SK-N-SH (cell line): ENCODE data around the gene TPRX1. TPM values are rescaled to one million over a fixed set of nuclear protein-coding genes. Genes with fewer than 3 reads are reported as not detected.

Experiments
- CTCF ChIA-PET: fragments of 300-600, 350-600 bp; formaldehyde crosslinking; extraction: SDS; loops from one replicate; lab custom pipeline; 2021; lab: Yijun Ruan, JAX
- POLR2A ChIA-PET: fragments of 350-600 bp; sonication (Branson Sonifier 250); formaldehyde crosslinking; extraction: SDS; loops from one replicate; lab custom pipeline; 2020; ENCODE audit warnings: antibody characterized with exemption, inconsistent platforms; lab: Yijun Ruan, JAX
- DNase-seq: peaks from one replicate; pipeline ENCODE4 v3.0.0; 2012
- H2AFZ ChIP-seq: fragments of 200-600 bp; sonication (generic); 2 replicates; pipeline ENCODE4 v1.8.1; 2016; ENCODE audit warnings: antibody characterized with exemption, mild to moderate bottlenecking, low read depth
- H3F3A ChIP-seq: fragments of 200-600 bp; sonication (generic); replicated peaks from 2 replicates; pipeline ENCODE3; 2016; ENCODE audit warnings: antibody characterized with exemption, mild to moderate bottlenecking; ENCODE audit not compliant: insufficient read depth
- H3K27ac ChIP-seq, 2 experiments: fragments of 200-500 bp in 1 of 2; fragments of 200-600 bp in 1 of 2; sonication (Bioruptor generic) in 1 of 2; sonication (generic), shearing (Covaris generic) in 1 of 2; 2 replicates each; pipeline versions ENCODE4 v1.5.1 to v1.6.1; 2014 to 2016; ENCODE audit warnings: low read depth in 2 of 2, inconsistent platforms in 1 of 2, low read length in 1 of 2, mild to moderate bottlenecking in 1 of 2, mixed read lengths in 1 of 2
- H3K27me3 ChIP-seq: fragments of 200-600 bp; sonication (generic), shearing (Covaris generic); 2 replicates; pipeline ENCODE4 v1.6.1; 2016; ENCODE audit warnings: mixed run types; ENCODE audit not compliant: insufficient read depth
- H3K36me3 ChIP-seq, 2 experiments: fragments of 200-500 bp in 1 of 2; fragments of 200-600 bp in 1 of 2; sonication (Bioruptor generic) in 1 of 2; sonication (generic) in 1 of 2; replicated peaks in 1 of 2; 2 replicates each; pipeline versions ENCODE3 to v1.5.1; 2014 to 2016; ENCODE audit warnings: low read length in 1 of 2, mild to moderate bottlenecking in 1 of 2; ENCODE audit not compliant: insufficient read depth in 2 of 2, control insufficient read depth in 1 of 2
- H3K4me1 ChIP-seq, 2 experiments: fragments of 200-500 bp in 1 of 2; fragments of 200-600 bp in 1 of 2; sonication (Bioruptor generic) in 1 of 2; sonication (generic), shearing (Covaris generic) in 1 of 2; 2 replicates each; pipeline versions ENCODE4 v1.5.1 to v1.6.1; 2014 to 2016; ENCODE audit warnings: low read depth in 1 of 2, low read length in 1 of 2, mixed run types in 1 of 2; ENCODE audit not compliant: insufficient read depth in 2 of 2, control insufficient read depth in 1 of 2
- H3K4me2 ChIP-seq: fragments of 200-600 bp; sonication (generic), shearing (Covaris generic); 2 replicates; pipeline ENCODE4 v1.6.1; 2017; ENCODE audit warnings: mixed run types
- H3K4me3 ChIP-seq, 2 experiments: fragments of 200-500 bp in 1 of 2; fragments of 200-600 bp in 1 of 2; sonication (Bioruptor generic) in 1 of 2; sonication (generic), shearing (Covaris generic) in 1 of 2; 2 replicates each; pipeline versions ENCODE4 v1.5.1 to v1.8.1; 2014 to 2016; ENCODE audit warnings: low read depth in 2 of 2, inconsistent platforms in 1 of 2, low read length in 1 of 2, mild to moderate bottlenecking in 1 of 2, mixed read lengths in 1 of 2, moderate library complexity in 1 of 2
- H3K79me2 ChIP-seq: fragments of 200-600 bp; sonication (generic); 2 replicates; pipeline ENCODE4 v1.8.1; 2017; ENCODE audit warnings: mild to moderate bottlenecking; ENCODE audit not compliant: insufficient read depth
- H3K9ac ChIP-seq: fragments of 200-600 bp; sonication (generic); 2 replicates; pipeline ENCODE4 v1.6.1; 2017; ENCODE audit warnings: mixed run types
- H3K9me2 ChIP-seq: fragments of 200-600 bp; sonication (generic); 2 replicates; pipeline ENCODE4 v1.6.1; 2017; ENCODE audit warnings: mixed run types
- H3K9me3 ChIP-seq: fragments of 200-600 bp; sonication (generic); 2 replicates; pipeline ENCODE4 v1.6.1; 2017; ENCODE audit warnings: mixed run types, mild to moderate bottlenecking, moderate library complexity
- H4K20me1 ChIP-seq: fragments of 200-600 bp; sonication (generic); 2 replicates; pipeline ENCODE4 v1.6.1; 2017; ENCODE audit warnings: mild to moderate bottlenecking, mixed run types; ENCODE audit not compliant: insufficient read depth
- CHD2 ChIP-seq: fragments of 150-350 bp; IDR thresholded peaks from 2 replicates; pipeline ENCODE4 v1.6.1; 2018; ENCODE audit warnings: low read length; ENCODE audit not compliant: partially characterized antibody
- EP300 ChIP-seq, 2 experiments: IDR thresholded peaks; 2 replicates each; pipeline versions ENCODE4 v1.4.0 to v1.6.1; 2012; ENCODE audit warnings: borderline replicate concordance in 1 of 2, low read depth in 1 of 2, low read length in 1 of 2
- EZH2phosphoT487 ChIP-seq: fragments of 200-600 bp; sonication (generic); IDR thresholded peaks from 2 replicates; pipeline ENCODE4 v1.6.1; 2017; ENCODE audit warnings: low read depth, mixed run types, mild to moderate bottlenecking, antibody characterized with exemption, moderate library complexity, borderline replicate concordance
- FOXJ3 ChIP-seq: sonication (generic); formaldehyde crosslinking; IDR thresholded peaks from 2 replicates; pipeline ENCODE4 v1.5.1; 2020; ENCODE audit warnings: mild to moderate bottlenecking, missing genetic modification reagents
- FOXM1 ChIP-seq: IDR thresholded peaks from 2 replicates; pipeline ENCODE4 v1.4.0; 2012; ENCODE audit warnings: low read depth, mild to moderate bottlenecking
- GABPA ChIP-seq: IDR thresholded peaks from 2 replicates; pipeline ENCODE4 v1.4.0; 2012; ENCODE audit warnings: low read depth, mild to moderate bottlenecking
- GATA2 ChIP-seq: sonication (generic); formaldehyde crosslinking; IDR thresholded peaks from 2 replicates; pipeline ENCODE4 v1.5.0; 2020; ENCODE audit warnings: mild to moderate bottlenecking, missing genetic modification reagents
- JUND ChIP-seq: IDR thresholded peaks from 2 replicates; pipeline ENCODE4 v1.4.0; 2012
- MXI1 ChIP-seq: IDR thresholded peaks from 2 replicates; pipeline ENCODE4 v1.6.1; 2012; ENCODE audit warnings: mild to moderate bottlenecking, low read depth, low read length, improper control_type of control experiment
- NRF1 ChIP-seq: IDR thresholded peaks from 2 replicates; pipeline ENCODE4 v1.6.1; 2012; ENCODE audit warnings: low read depth, mild to moderate bottlenecking, low read length
- RAD21 ChIP-seq: IDR thresholded peaks from 2 replicates; pipeline ENCODE4 v1.6.1; 2012; ENCODE audit warnings: mild to moderate bottlenecking, low read length
- RCOR1 ChIP-seq: fragments of 150-350 bp; IDR thresholded peaks from 2 replicates; pipeline ENCODE4 v1.6.1; 2017; ENCODE audit warnings: antibody characterized with exemption, low read length
- SIN3A ChIP-seq: IDR thresholded peaks from 2 replicates; pipeline ENCODE4 v1.6.1; 2012; ENCODE audit warnings: low read depth, mild to moderate bottlenecking, low read length, moderate library complexity, borderline replicate concordance
- TAF1 ChIP-seq: IDR thresholded peaks from 2 replicates; pipeline ENCODE4 v1.6.1; 2012; ENCODE audit warnings: low read depth, mild to moderate bottlenecking, low read length, moderate library complexity, borderline replicate concordance
- USF1 ChIP-seq: IDR thresholded peaks from 2 replicates; pipeline ENCODE4 v1.4.0; 2012; ENCODE audit warnings: low read depth, borderline replicate concordance
- USF2 ChIP-seq: fragments of 150-350 bp; IDR thresholded peaks from 2 replicates; pipeline ENCODE4 v1.6.1; 2017; ENCODE audit warnings: antibody characterized with exemption, low read length, low read depth, borderline replicate concordance
- ZBTB33 ChIP-seq: IDR thresholded peaks from 2 replicates; pipeline ENCODE4 v1.4.0; 2012; ENCODE audit warnings: low read depth, borderline replicate concordance
- WGBS: methylation state at CpG from one replicate; pipeline ENCODE4 v1.1.6; 2017; ENCODE audit warnings: low lambda C conversion rate; 5-methylcytosine and 5-hydroxymethylcytosine counted together
- polyA plus RNA-seq, 3 experiments: library from polyadenylated mRNA; depleted of rRNA; stranded (reverse); fragments of >200 nt; gene quantifications; 2 replicates each; pipeline ENCODE4 v1.2.3, GENCODE V29; 2012

TPRX1 gene
- polyA plus RNA-seq, 1 of the 3 experiments (the other 2 are of a cell fraction), result not detected

GRCh38 chr19:47778954-47779351 lies 25.4 kb downstream of the TPRX1 start:
- Histone ChIP-seq H3K4me3 (peak overlapping the region; percentile 68 to 87), H3F3A (no peaks in the 10 kb centered on the region), H2AFZ (peak overlapping the region; percentile 97), H3K9ac (peak overlapping the region; percentile 91), H3K9me2 (no peaks in the 10 kb centered on the region), H3K4me1 (peaks cover 8 to 13% of the 10 kb centered on the region in 2 experiments; a peak in 2 of 4 replicates), H4K20me1 (peaks cover 4% of the 10 kb centered on the region; the same call in 1 of the 2 replicates), H3K27me3 (no peaks in the 10 kb centered on the region), H3K36me3 (peaks cover 9 to 12% of the 10 kb centered on the region in 2 experiments), H3K27ac (peak overlapping the region in 1 of 2 experiments; percentile 90; a peak in 1 of 4 replicates), H3K4me2 (peak overlapping the region; percentile 88), H3K79me2 (peaks cover 30% of the 10 kb centered on the region), H3K9me3 (no peaks in the 10 kb centered on the region)
- ChIA-PET POLR2A (no interaction called here), CTCF (interaction anchor here (1.1 kb wide), 1 partner anchor 12 kb away, joined by 3 read pairs; no protein-coding TSS in a partner anchor)
- DNase-seq, result peak; percentile 48
- WGBS, result 2% methylated on average over 10 of the region's 20 CpGs
- TF ChIP-seq GATA2 (no peak), CHD2 (peak; percentile 46), FOXM1 (no peak), MXI1 (no peak; the same call in 1 of the 2 replicates), EP300 (IDR thresholded peaks at IDR 0.05; ENCODE audit: borderline replicate concordance in 1 of 2, low read depth in 1 of 2, low read length in 1 of 2) (peak in 1 of 2 experiments; percentile 39; a peak in 1 of 4 replicates), GABPA (no peak)

- no peaks in the 10 kb centered on the region for H3K9me3 ChIP-seq
- peak within 1 kb of the TSS; percentile 97 for H2AFZ ChIP-seq
- CTCF ChIA-PET, result interaction anchor here (1.9 kb wide), 1 partner anchor 11 kb away, joined by 4 read pairs; no protein-coding TSS in a partner anchor
- H3K9me2 ChIP-seq, result no peaks in the 10 kb centered on the region
- H3K79me2 ChIP-seq, result peaks cover 30% of the 10 kb centered on the region
- H3K4me1 ChIP-seq, result peaks cover 8 to 13% of the 10 kb centered on the region in 2 experiments; a peak in 2 of 4 replicates
- peaks cover 9 to 12% of the 10 kb centered on the region in 2 experiments for H3K36me3 ChIP-seq
- DNase-seq, result peak; percentile 96
- H3K27ac ChIP-seq, result peak within 1 kb of the TSS; percentile 76 to 90
- POLR2A ChIA-PET, result no interaction called here
- peak within 1 kb of the TSS; percentile 68 to 87 for H3K4me3 ChIP-seq
- peak within 1 kb of the TSS; percentile 91 for H3K9ac ChIP-seq
- H3F3A ChIP-seq, result no peaks in the 10 kb centered on the region
- H4K20me1 ChIP-seq, result peaks cover 4% of the 10 kb centered on the region; the same call in 1 of the 2 replicates
- WGBS, result 1% methylated on average over 31 of the region's 65 CpGs
- peak within 1 kb of the TSS; percentile 88 for H3K4me2 ChIP-seq
- no peaks in the 10 kb centered on the region for H3K27me3 ChIP-seq
- no peak for TF ChIP-seq USF2
- TF ChIP-seq RAD21, result no peak
- peak; percentile 32; the same call in 1 of the 2 replicates for TF ChIP-seq FOXM1
- no peak for TF ChIP-seq FOXJ3 (CRISPR knock-in tag)
- TF ChIP-seq USF1, result no peak
- TF ChIP-seq EP300 (IDR thresholded peaks at IDR 0.05; ENCODE audit: borderline replicate concordance in 1 of 2, low read depth in 1 of 2, low read length in 1 of 2), result 0 out of 4 replicates have a peak, but pooled peaks of 1 of the 2 experiments have one; percentile 32
- no peak for TF ChIP-seq ZBTB33
- TF ChIP-seq JUND, result no peak; the same call in 1 of the 2 replicates
- TF ChIP-seq SIN3A, result no peak
- no peak for TF ChIP-seq RCOR1
- TF ChIP-seq CHD2, result no peak
- no peak for TF ChIP-seq EZH2phosphoT487
- peak; percentile 72 for TF ChIP-seq NRF1
- TF ChIP-seq TAF1, result peak; percentile 81; the same call in 1 of the 2 replicates
These were observed 26.1 kb downstream of the TPRX1 start, which contains the start of gene SELENOW for GRCh38 chr19:47778049-47778953. TSS of gene SELENOW (plus strand) at chr19:47778703. CDS start at chr19:47778786, 83 bp downstream.
